ENCODE data around the gene NAA10.

GRCh38 chrX:153889123-153889522, 45.7 kb downstream of the NAA10 start:
- TF ChIP-seq ZNF416 (tag by site-specific recombination; IDR thresholded peaks at IDR 0.05): no peak
- TF ChIP-seq KLF1 (tag by site-specific recombination; IDR thresholded peaks at IDR 0.05): no peak
